Measurements from ENCODE around the gene DRAXIN. TPM values are rescaled to one million over a fixed set of nuclear protein-coding genes. Genes with fewer than 3 reads are reported as not detected.

The DRAXIN gene
- total RNA-seq, 4 donors from 2014 or later: 0.14 to 0.16 TPM; not detected in 2

GRCh38 chr1:11729498-11730428 lies 38.3 kb downstream of the DRAXIN start:
- no peak for DNase-seq
- Histone ChIP-seq H3K4me3 (no peak overlapping the region), H3K27me3 (no peaks in the 10 kb centered on the region), H3K27ac (peak overlapping the region; percentile 63 to 89 (median 74)), H3K9me3 (no peaks in the 10 kb centered on the region), H3K36me3 (no peaks in the 10 kb centered on the region), H3K4me1 (peaks cover 10 to 34% (median 23%) of the 10 kb centered on the region in 4 donors)
- 40 to 74% methylated on average over 1 to 26 of the region's 26 CpGs for WGBS, 2 donors (ENCODE audit: low coverage in 1 of 2)
- in situ Hi-C loops (cut with MboI; ENCODE audit: low pct_ligation_motif_present in 1 of 4, low pct_unique_long_range_greater_than_20kb in 1 of 4, low sequenced_read_pairs in 3 of 4): no loop called here
- no peak for TF ChIP-seq EP300 (IDR thresholded peaks at IDR 0.05; ENCODE audit: low read depth)
- no peak for TF ChIP-seq CTCF (IDR thresholded peaks at IDR 0.05)
- TF ChIP-seq POLR2A (IDR thresholded peaks at IDR 0.05): no peak
- TF ChIP-seq POLR2AphosphoS5 (IDR thresholded peaks at IDR 0.05): no peak
- intact Hi-C loops (cut with DNase I; ENCODE audit: low total_unique reads): loop anchor here (10.0 kb wide), 1 partner anchor 75 kb away; the partner anchor contains the start of genes CLCN6 and MTHFR

GRCh38 chr1:11730429-11730891 lies 39.0 kb downstream of the DRAXIN start:
- Histone ChIP-seq H3K4me3 (no peak overlapping the region), H3K27me3 (no peaks in the 10 kb centered on the region), H3K4me1 (peaks cover 10 to 38% (median 25%) of the 10 kb centered on the region in 4 donors), H3K27ac (peak overlapping the region; percentile 63 to 89 (median 74)), H3K36me3 (no peaks in the 10 kb centered on the region), H3K9me3 (no peaks in the 10 kb centered on the region)
- in situ Hi-C loops (cut with MboI; ENCODE audit: low pct_ligation_motif_present in 1 of 4, low pct_unique_long_range_greater_than_20kb in 1 of 4, low sequenced_read_pairs in 3 of 4) (no loop called here), intact Hi-C loops (cut with DNase I; ENCODE audit: low total_unique reads) (loop anchor here (10.0 kb wide), 1 partner anchor 74 kb away; the partner anchor contains the start of genes CLCN6 and MTHFR)
- WGBS, 2 donors (ENCODE audit: low coverage in 1 of 2): 35% methylated on average over 5 of the region's 5 CpGs; no CpG with 5 or more reads in 1 of the 2 donors
- peak; percentile 51 for DNase-seq
- TF ChIP-seq EP300 (IDR thresholded peaks at IDR 0.05; ENCODE audit: low read depth): no peak
- TF ChIP-seq POLR2A (IDR thresholded peaks at IDR 0.05): no peak
- TF ChIP-seq CTCF (IDR thresholded peaks at IDR 0.05): no peak
- peak; percentile 20 to 51 (median 40) for TF ChIP-seq POLR2AphosphoS5 (IDR thresholded peaks at IDR 0.05)

- TF ChIP-seq CTCF (IDR thresholded peaks at IDR 0.05) (no peak), POLR2AphosphoS5 (IDR thresholded peaks at IDR 0.05) (peak; percentile 35 to 60 (median 58))
- Histone ChIP-seq H3K36me3 (no peaks in the 10 kb centered on the region), H3K4me1 (peaks cover 10 to 44% (median 31%) of the 10 kb centered on the region in 4 donors), H3K4me3 (peak overlapping the region in 2 of 4 donors; percentile 15 to 35), H3K27ac (peak overlapping the region; percentile 63 to 89 (median 74)), H3K9me3 (no peaks in the 10 kb centered on the region), H3K27me3 (no peaks in the 10 kb centered on the region)
- peak; percentile 66 for DNase-seq
- WGBS, 2 donors (ENCODE audit: low coverage in 1 of 2): 32 to 41% methylated on average over 6 to 17 of the region's 17 CpGs
- in situ Hi-C loops (cut with MboI; ENCODE audit: low pct_ligation_motif_present in 1 of 4, low pct_unique_long_range_greater_than_20kb in 1 of 4, low sequenced_read_pairs in 3 of 4): no loop called here
- intact Hi-C loops (cut with DNase I; ENCODE audit: low total_unique reads): loop anchor here (10.0 kb wide), 1 partner anchor 73 kb away; the partner anchor contains the start of genes CLCN6 and MTHFR
These were observed 40.3 kb downstream of the DRAXIN start for GRCh38 chr1:11731691-11732283.

DNA sequence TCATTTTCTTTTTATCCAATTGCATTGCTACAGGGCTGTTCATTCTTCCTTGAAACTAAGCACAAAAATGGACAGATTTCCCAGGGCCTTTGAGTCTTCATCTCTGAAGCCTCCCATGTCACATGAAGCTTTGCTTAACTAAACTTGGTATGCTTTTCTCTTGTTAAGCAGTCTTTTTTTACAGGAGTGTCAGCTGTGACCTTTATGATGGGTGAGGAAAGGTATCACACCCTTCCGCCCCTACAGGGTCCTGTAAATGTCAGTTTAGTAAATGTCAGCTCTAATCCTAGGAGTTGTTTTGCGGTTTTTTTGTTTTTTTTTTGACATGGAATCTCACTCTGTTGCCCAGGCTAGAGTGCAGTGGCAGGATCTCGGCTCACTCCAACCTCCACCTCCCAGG lies 41.8 kb downstream of the DRAXIN start:
- Histone ChIP-seq H3K27me3 (no peaks in the 10 kb centered on the region), H3K9me3 (no peaks in the 10 kb centered on the region), H3K4me3 (no peak overlapping the region), H3K36me3 (no peaks in the 10 kb centered on the region), H3K4me1 (peaks cover 10 to 53% (median 38%) of the 10 kb centered on the region in 4 donors), H3K27ac (peak overlapping the region in 3 of 4 donors; percentile 63 to 89 (median 81))
- TF ChIP-seq POLR2AphosphoS5 (IDR thresholded peaks at IDR 0.05) (no peak), CTCF (IDR thresholded peaks at IDR 0.05) (no peak), EP300 (IDR thresholded peaks at IDR 0.05; ENCODE audit: low read depth) (no peak), POLR2A (IDR thresholded peaks at IDR 0.05) (no peak)
- WGBS, 2 donors (ENCODE audit: low coverage in 1 of 2): 83 to 100% methylated on average over 2 to 3 of the region's 3 CpGs
- intact Hi-C loops (cut with DNase I; ENCODE audit: low total_unique reads): loop anchor here (10.0 kb wide), 1 partner anchor 71 kb away; the partner anchor contains the start of genes CLCN6 and MTHFR
- in situ Hi-C loops (cut with MboI; ENCODE audit: low pct_ligation_motif_present in 1 of 4, low pct_unique_long_range_greater_than_20kb in 1 of 4, low sequenced_read_pairs in 3 of 4): no loop called here
- DNase-seq: no peak
